Left kidney (tissue), 2 donors: ENCODE measurements around the gene SQSTM1. TPM values are rescaled to one million over a fixed set of nuclear protein-coding genes. Genes with fewer than 3 reads are reported as not detected.
"Not testable (repeated sequence)": the region's sequence is repeated elsewhere in the genome, so short reads cannot be mapped to it uniquely, and the experiment has no call there.

Experiments
- DNase-seq: peaks from one replicate; pipeline ENCODE4 v3.0.0-alpha.2; 2013
- polyA plus RNA-seq: library from polyadenylated mRNA; unstranded; fragments of 120-200 nt; gene quantifications from one replicate; pipeline ENCODE4 v1.2.1, GENCODE V29; 2013; ENCODE audit not compliant: insufficient read length

Gene SQSTM1
- polyA plus RNA-seq, 1 donor: 82.5 TPM

GRCh38 chr5:179852993-179853547 lies 32.4 kb downstream of the SQSTM1 start:
- no peak for DNase-seq

DNA sequence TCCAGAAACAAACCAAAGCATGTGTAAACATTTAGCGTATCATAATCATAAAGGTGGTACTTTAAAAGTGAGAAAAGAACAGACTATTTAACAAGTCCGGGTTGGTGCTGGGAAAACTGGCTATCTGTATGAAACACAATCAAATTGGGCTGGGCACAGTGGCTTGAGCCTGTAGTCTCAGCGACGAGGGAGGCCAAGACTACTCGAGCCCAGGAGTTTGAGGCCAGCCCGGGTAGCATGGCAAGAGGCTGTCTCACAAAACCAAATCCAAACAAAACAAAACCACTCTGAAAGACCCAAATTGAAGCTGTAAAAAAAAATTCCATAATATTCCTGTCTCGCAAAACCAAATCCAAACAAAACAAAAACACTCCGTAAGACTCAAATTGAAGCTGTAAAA lies 33.7 kb downstream of the SQSTM1 start:
- no peak for DNase-seq

DNA sequence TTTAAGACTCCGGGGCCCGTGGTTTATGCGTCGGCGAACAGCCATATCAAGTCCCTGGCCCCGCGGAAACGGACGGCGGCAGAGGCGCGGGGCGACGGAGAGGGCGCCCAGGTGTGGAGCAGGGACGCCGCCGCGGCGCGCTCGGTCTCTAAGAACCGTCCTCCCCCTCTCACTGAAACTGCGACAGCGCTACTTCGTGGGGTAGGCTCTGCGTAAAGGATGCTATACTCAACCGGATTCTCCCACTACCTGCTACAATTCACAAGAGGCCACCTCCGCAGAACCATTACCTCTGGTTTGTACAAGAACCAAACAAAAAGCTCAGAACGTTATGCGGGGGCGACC lies 37.5 kb downstream of the SQSTM1 start:
- peak; percentile 28 for DNase-seq

GRCh38 chr5:179858586-179859427 lies 38.1 kb downstream of the SQSTM1 start, which contains the start of gene MRNIP:
Gene MRNIP, minus strand, starts transcription at chr5:179858817. Its CDS starts 21 bp downstream, at chr5:179858796.
- DNase-seq: peak; percentile 96

DNA sequence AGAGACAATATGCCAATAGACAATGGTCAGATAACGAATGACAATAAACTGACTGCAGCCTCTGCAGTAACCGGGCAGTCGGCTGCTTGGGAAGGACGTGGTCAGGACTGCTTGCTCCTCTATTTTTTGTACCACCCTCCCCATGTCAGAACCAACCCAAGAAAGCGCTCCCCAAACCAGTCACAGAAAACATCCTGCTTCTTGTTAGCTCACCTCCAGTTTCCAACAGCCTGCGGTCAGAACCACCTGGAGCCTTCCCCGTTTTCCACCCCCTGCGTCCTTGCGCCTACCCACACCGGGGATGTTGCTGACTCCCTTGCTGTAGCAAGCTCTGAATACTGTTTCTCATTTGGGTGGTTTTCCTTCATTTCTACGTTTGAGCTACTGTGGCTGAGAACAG lies 39.6 kb downstream of the SQSTM1 start:
- DNase-seq: no peak

DNA sequence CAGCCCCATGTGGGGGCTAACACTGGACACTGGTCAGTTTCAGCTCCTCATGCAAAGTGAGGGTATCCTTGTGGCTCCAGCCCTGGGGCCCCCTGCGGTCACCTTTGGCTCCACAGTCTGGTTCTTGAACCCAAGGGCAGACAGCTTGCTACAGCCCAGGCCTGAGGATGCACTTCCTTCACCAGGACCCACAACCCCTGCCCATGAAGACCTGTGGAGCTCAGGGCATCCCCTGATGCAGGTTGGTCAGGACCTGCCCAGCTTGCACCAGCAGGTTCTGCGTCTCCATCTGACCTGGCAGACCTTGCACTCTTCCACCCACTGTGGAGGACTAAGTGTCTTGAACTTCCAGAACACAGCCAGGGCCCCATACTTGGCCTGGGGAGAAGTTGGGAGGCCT lies 41.6 kb downstream of the SQSTM1 start:
- DNase-seq: no peak

GRCh38 chr5:179862891-179863290 lies 42.2 kb downstream of the SQSTM1 start:
- DNase-seq: no peak

- no peak for DNase-seq
These were observed 42.9 kb downstream of the SQSTM1 start for GRCh38 chr5:179863449-179864085.

DNA sequence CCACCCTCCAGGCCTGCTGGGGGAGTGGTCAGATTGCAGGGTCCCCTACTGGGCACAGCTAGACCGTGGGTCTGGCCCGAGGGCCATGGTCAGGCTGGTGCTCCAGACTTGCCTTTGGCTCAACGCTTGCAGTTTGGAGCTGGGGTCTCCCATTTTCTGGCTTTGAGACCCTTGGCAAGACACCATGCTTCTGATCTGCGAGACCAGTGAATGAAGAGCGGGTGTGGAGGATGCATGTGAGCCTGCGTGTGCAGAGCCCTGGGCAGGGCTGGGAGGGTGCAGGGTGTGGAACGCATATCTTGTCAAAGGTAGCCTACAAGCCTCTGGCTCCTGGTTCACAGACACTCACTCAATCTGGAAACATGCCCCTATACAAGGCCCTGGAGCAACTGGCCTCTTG lies 44.0 kb downstream of the SQSTM1 start:
- no peak for DNase-seq

GRCh38 chr5:179865491-179866240 lies 45.0 kb downstream of the SQSTM1 start:
- no peak for DNase-seq

- DNase-seq: no peak
These were observed 45.8 kb downstream of the SQSTM1 start for GRCh38 chr5:179866241-179867078.

GRCh38 chr5:179867079-179867465 lies 46.4 kb downstream of the SQSTM1 start:
- no peak for DNase-seq

DNA sequence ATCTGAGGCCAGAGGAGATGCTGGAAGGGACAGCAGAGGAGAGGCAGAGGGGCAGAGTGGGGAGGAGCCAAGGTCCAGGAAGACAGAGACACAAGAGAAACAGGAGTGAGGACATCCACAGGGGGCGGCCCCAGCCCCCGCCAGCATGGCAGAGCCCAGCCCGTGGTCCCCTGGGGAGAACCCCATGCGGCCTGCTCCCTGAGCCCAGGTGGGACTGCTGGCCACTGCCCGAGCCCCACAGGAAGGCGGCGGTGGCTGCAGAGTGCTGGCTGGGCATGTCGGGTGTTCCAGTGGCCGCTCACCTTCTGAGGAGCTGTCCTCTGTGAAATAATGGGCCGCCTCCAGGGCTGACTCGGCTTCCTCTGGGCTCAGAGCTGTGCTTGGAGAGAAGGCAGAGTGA lies 46.8 kb downstream of the SQSTM1 start:
- no peak for DNase-seq

- no peak for DNase-seq
These were observed 47.8 kb downstream of the SQSTM1 start for GRCh38 chr5:179868541-179868940.

DNA sequence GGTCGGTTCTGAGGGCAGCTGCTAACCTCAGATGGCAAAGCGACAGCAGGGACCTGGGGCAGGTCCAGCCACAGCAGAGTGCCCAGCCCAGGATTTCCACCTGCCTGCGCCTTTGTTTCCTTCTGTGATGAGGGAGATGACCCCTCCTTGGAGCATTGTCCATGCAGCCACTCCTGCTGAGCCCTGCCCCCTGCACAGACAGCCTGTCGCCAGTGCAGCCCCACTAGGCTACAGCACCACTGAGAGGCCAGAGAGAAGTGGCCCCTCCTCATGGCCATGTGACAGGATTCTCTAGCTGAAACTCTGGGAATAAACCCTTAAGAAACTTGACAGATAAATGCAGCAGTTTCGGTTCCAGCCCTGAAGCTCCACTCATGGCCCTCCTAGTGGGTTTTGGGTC lies 48.4 kb downstream of the SQSTM1 start:
- DNase-seq: no peak

DNA sequence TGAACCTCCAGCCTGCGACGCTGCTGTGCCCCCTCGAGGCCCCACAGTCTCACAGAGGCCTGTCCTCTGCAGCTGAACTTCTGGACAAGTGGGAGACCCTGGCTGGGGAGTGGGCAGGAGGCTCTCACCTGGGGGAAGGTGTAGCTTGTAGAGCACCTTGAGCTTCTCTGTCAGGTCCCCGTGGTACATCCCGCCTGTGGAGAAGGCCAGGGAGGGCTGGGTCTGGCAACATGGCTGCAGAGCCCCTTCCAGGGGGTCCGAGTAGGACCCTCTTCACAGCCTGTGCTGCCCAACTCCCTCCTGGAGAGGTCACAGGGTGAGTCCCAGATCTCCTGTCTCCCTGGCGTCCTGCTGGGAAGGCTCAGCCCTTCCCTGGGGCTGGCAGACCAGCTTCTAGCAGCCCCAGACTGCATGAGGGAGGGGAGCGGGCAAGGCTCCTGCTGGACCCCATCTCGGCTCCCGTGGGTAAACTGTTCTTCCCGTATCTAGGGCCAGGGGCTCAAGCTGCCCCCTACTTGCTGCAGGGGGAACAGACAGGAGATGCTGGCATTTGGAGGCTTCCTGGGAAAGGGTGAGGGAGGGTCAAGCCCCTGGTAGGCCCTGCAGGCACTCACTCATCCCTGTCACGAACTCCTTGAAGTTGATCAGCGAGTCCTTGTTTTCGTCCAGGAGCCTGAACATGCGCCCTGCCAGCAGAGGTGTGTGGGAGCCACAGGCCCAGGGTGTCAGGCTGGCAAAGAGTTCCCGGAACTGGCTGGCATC lies 49.1 kb downstream of the SQSTM1 start:
- DNase-seq: no peak

DNA sequence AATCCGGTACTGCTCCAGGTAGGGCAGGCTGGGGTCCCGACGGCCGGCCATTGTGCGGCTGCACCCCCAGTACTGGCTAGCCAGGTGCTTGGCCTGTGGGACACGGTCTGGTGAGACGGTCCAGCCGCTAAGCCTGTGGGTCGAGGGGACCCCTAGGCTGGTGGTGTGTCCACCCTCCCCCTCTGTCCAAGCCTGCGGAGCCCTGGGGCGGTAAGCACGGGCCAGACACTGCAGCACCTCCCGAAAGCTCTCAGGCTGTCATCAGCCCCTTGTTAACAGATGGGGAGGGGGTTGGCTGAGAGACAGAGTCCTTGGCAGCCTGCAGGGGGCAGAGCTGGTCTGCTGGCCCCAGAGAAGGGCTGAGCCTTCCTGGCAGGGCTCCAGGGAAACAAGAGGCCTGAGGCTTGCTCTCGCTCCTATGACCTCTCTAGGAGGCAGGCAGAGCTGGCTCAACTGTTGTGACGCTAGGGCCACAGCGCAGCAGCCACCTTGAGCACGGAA lies 49.7 kb downstream of the SQSTM1 start:
- no peak for DNase-seq

GRCh38 chr5:179870952-179871351 lies 50.2 kb downstream of the SQSTM1 start:
- no peak for DNase-seq

GRCh38 chr5:179871533-179871932 lies 50.8 kb downstream of the SQSTM1 start:
- DNase-seq: not testable (repeated sequence)

GRCh38 chr5:179872055-179872827 lies 51.5 kb downstream of the SQSTM1 start:
- DNase-seq: no peak
